ENCODE data around the gene ZKSCAN7. TPM values are rescaled to one million over a fixed set of nuclear protein-coding genes. Genes with fewer than 3 reads are reported as not detected.
"Not testable (repeated sequence)": the region's sequence is repeated elsewhere in the genome, so short reads cannot be mapped to it uniquely, and the experiment has no call there.

ZKSCAN7 gene
- total RNA-seq, 1 experiment from 2014 or later, result not detected

DNA sequence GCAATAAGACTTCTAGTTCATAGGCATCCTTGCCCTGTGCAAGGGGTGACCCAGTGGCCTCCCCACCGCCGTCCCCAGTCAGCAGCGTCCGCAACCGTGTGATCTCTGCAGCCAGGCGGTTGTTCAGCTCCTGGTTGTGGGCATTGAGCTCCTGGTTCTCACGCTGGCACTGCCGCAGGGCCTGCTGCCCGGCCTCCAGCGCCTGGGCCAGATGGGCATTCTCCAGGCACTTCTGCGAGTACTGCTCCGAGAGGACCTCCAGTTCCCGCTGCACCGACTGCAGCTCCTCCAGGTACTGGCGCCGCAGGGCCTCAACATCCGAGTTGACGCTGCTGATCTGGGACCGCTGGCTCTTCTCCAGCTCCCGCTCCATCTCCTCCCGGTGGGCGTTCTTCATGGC is 23.3 kb downstream of the ZKSCAN7 start:
- H3K9me3 ChIP-seq (ENCODE audit: low read length); H4K20me1 ChIP-seq (ENCODE audit: low read length); H3F3A ChIP-seq (ENCODE audit: low read length, unreplicated experiment); H3K9ac ChIP-seq (ENCODE audit: low read length); H3K4me2 ChIP-seq (ENCODE audit: low read length); intact Hi-C loops (cut with micrococcal nuclease); DNase-seq; ATAC-seq; H2AFZ ChIP-seq (ENCODE audit: low read length); BruUV-seq (replicated peaks); H3K9me2 ChIP-seq (replicated peaks; ENCODE audit: low read length); H3K27me3 ChIP-seq (ENCODE audit: low read length); H3K4me1 ChIP-seq (ENCODE audit: insufficient read depth, low read length); POLR2A ChIA-PET (ENCODE audit: unreplicated experiment); H3K27ac ChIP-seq (ENCODE audit: low read length); H3K79me2 ChIP-seq (ENCODE audit: low read length); CTCF ChIA-PET; H3K36me3 ChIP-seq (ENCODE audit: low read depth, low read length); H3K4me3 ChIP-seq (ENCODE audit: low read length): not testable (repeated sequence)

GRCh38 chr3:44578924-44579515 is 24.0 kb downstream of the ZKSCAN7 start:
- H3F3A ChIP-seq (ENCODE audit: low read length, unreplicated experiment); H3K9ac ChIP-seq (ENCODE audit: low read length); DNase-seq; H3K4me2 ChIP-seq (ENCODE audit: low read length); H3K9me2 ChIP-seq (replicated peaks; ENCODE audit: low read length); intact Hi-C loops (cut with micrococcal nuclease); H3K79me2 ChIP-seq (ENCODE audit: low read length); POLR2A ChIA-PET (ENCODE audit: unreplicated experiment); ATAC-seq; BruUV-seq (replicated peaks); H3K27ac ChIP-seq (ENCODE audit: low read length); H3K36me3 ChIP-seq (ENCODE audit: low read depth, low read length); H2AFZ ChIP-seq (ENCODE audit: low read length); CTCF ChIA-PET; H3K4me3 ChIP-seq (ENCODE audit: low read length); H3K27me3 ChIP-seq (ENCODE audit: low read length); H4K20me1 ChIP-seq (ENCODE audit: low read length); H3K9me3 ChIP-seq (ENCODE audit: low read length); H3K4me1 ChIP-seq (ENCODE audit: insufficient read depth, low read length): not testable (repeated sequence)

GRCh38 chr3:44579749-44580148 is 24.8 kb downstream of the ZKSCAN7 start:
- H4K20me1 ChIP-seq (ENCODE audit: low read length); H3K4me3 ChIP-seq (ENCODE audit: low read length); DNase-seq; H3K9me3 ChIP-seq (ENCODE audit: low read length); ATAC-seq; H3K27me3 ChIP-seq (ENCODE audit: low read length); H3K79me2 ChIP-seq (ENCODE audit: low read length); intact Hi-C loops (cut with micrococcal nuclease); H3K9ac ChIP-seq (ENCODE audit: low read length); H3K4me1 ChIP-seq (ENCODE audit: insufficient read depth, low read length); POLR2A ChIA-PET (ENCODE audit: unreplicated experiment); H2AFZ ChIP-seq (ENCODE audit: low read length); H3K4me2 ChIP-seq (ENCODE audit: low read length); BruUV-seq (replicated peaks); H3K27ac ChIP-seq (ENCODE audit: low read length); H3K36me3 ChIP-seq (ENCODE audit: low read depth, low read length); CTCF ChIA-PET; H3F3A ChIP-seq (ENCODE audit: low read length, unreplicated experiment); H3K9me2 ChIP-seq (replicated peaks; ENCODE audit: low read length): not testable (repeated sequence)

DNA sequence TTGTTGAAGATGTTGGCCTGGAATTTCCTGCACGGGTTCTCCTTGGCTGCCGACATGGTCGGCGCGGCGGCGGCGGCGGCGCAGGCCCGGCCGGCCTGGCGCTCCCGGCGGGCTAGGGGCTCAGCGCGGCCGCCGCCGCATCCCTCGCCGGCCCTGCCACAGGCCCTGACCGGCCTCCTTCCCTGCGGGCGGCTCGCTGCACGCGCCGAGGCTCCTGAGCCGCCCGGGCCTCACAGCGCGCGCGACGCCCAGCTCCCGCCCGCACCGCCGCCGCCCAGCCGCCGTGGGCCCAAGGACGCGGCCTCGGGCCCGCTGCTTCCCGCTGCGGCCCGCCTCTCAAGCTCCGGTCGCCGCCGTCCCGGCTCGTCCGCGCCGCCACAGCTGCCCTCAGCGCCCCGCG is 26.0 kb downstream of the ZKSCAN7 start:
- POLR2A ChIA-PET (ENCODE audit: unreplicated experiment); H3K9ac ChIP-seq (ENCODE audit: low read length); H3K27ac ChIP-seq (ENCODE audit: low read length); H3K4me3 ChIP-seq (ENCODE audit: low read length); H3F3A ChIP-seq (ENCODE audit: low read length, unreplicated experiment); H3K9me2 ChIP-seq (replicated peaks; ENCODE audit: low read length); H3K9me3 ChIP-seq (ENCODE audit: low read length); BruUV-seq (replicated peaks); ATAC-seq; H3K36me3 ChIP-seq (ENCODE audit: low read depth, low read length); intact Hi-C loops (cut with micrococcal nuclease); DNase-seq; H3K27me3 ChIP-seq (ENCODE audit: low read length); H2AFZ ChIP-seq (ENCODE audit: low read length); H3K79me2 ChIP-seq (ENCODE audit: low read length); H3K4me1 ChIP-seq (ENCODE audit: insufficient read depth, low read length); CTCF ChIA-PET; H4K20me1 ChIP-seq (ENCODE audit: low read length); H3K4me2 ChIP-seq (ENCODE audit: low read length): not testable (repeated sequence)

All from PC-3 (cell line).